ENCODE measurements around the gene NETO2. TPM values are rescaled to one million over a fixed set of nuclear protein-coding genes. Genes with fewer than 3 reads are reported as not detected.

Gene NETO2
- total RNA-seq, 2 donors from 2014 or later = 3.8 to 5.0 TPM

Other genes starting within 250 kb of the NETO2 start
- gene DNAJA2, start 170.3 kb downstream of the NETO2 start, total RNA-seq = 10 to 100 TPM; 65.2 to 65.4 TPM

Measured in activated T-cell treated with anti-CD3 and anti-CD28 coated beads, Interleukin-2, amount 50 U/mL, for 72 hours (primary cell).